ENCODE results near the gene AAK1. TPM values are rescaled to one million over a fixed set of nuclear protein-coding genes. Genes with fewer than 3 reads are reported as not detected.
A peak's percentile ranks its signal among the peaks of the same experiment; 100 is the strongest.
"Not testable (repeated sequence)": the region's sequence is repeated elsewhere in the genome, so short reads cannot be mapped to it uniquely, and the experiment has no call there.

AAK1 gene
- total RNA-seq, 2 experiments from 2014 or later: 119 to 121 TPM

DNA sequence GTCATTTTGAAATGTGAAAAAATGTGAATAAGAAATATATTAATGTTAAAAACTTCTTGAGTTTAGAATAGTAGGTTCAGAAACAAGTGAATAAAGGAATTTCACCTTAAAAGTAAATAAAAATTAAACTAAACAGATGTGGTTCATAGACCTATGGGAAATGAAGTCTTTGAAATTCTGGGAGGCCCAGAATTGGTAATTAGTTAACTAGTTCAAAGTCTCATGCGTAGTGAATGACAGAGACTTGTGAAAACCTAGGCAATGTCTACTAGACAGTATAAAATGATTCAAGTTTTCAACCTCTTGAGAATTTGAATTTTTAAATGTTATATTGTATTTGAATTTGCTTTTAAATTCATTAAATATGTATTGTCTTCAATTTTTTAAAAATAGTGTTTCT is 32.6 kb upstream of the AAK1 start:
- Mint-ChIP-seq H3K4me3 (no peak overlapping the region), H3K27ac (no peak overlapping the region), H3K4me1 (peaks cover 38% of the 10 kb centered on the region), H3K27me3 (no peaks in the 10 kb centered on the region), H3K36me3 (ENCODE audit: low read depth) (peaks cover 10% of the 10 kb centered on the region), H3K9me3 (peaks cover 8% of the 10 kb centered on the region)
- DNase-seq: no peak
- ChIA-PET CTCF (no interaction called here), POLR2A (no interaction called here)

- DNase-seq: no peak
Observed at GRCh38 chr2:69674316-69674670, 30.8 kb upstream of the AAK1 start.

DNA sequence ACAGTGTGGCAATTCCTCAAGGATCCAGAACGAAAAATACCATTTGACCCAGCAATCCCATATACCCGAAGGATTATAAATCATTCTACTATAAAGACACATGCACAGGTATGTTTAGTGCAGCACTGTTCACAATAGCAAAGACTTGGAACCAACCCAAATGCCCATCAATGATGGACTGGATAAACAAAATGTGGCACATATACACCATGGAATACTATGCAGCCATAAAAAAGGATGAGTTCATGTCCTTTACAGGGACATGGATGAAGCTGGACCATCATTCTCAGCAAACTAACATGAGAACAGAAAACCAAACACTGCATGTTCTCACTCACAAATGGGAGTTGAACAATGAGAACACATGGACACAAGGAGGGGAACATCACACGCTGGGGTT is 29.6 kb upstream of the AAK1 start:
- H3K27me3 Mint-ChIP-seq; DNase-seq; H3K36me3 Mint-ChIP-seq (ENCODE audit: low read depth); H3K27ac Mint-ChIP-seq; CTCF ChIA-PET; H3K9me3 Mint-ChIP-seq; H3K4me3 Mint-ChIP-seq; POLR2A ChIA-PET: not testable (repeated sequence)
- peaks cover 32% of the 10 kb centered on the region for H3K4me1 Mint-ChIP-seq

More at GRCh38 chr2:69674316-69674670, 30.8 kb upstream of the AAK1 start:
- ChIA-PET POLR2A (no interaction called here), CTCF (interaction anchor here (0.8 to 1.1 kb wide), 3 partner anchors 9 to 29 kb away, joined by 3 to 5 read pairs (median 4); no protein-coding TSS in a partner anchor)
- no peak overlapping the region for H3K27ac Mint-ChIP-seq
- H3K27me3 Mint-ChIP-seq: no peaks in the 10 kb centered on the region
- no peaks in the 10 kb centered on the region for H3K36me3 Mint-ChIP-seq (ENCODE audit: low read depth)
- H3K4me3 Mint-ChIP-seq: no peak overlapping the region
- peaks cover 32% of the 10 kb centered on the region for H3K4me1 Mint-ChIP-seq
- H3K9me3 Mint-ChIP-seq: peaks cover 6% of the 10 kb centered on the region

DNA sequence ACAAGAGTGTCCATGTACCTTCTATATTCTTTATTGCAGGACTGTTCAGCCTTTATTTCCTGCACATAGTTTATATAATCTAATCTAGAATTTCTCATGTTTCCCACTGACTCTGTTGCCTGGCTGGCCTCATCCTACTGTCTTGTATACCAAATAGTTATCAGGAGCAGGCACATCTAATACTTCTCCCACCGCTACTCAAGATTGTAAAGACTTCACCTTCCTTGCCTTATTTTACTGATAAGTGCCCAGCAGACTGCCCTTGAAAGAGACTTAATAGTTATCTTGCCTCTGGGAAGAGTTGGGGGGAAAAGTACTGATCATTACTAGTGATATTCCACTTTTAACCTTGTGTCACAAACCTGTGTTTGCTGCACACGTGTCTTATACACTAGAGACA is 26.1 kb upstream of the AAK1 start:
- POLR2A ChIA-PET: no interaction called here
- Mint-ChIP-seq H3K4me3 (no peak overlapping the region), H3K27ac (no peak overlapping the region), H3K27me3 (no peaks in the 10 kb centered on the region), H3K9me3 (peaks cover 10% of the 10 kb centered on the region), H3K36me3 (ENCODE audit: low read depth) (no peaks in the 10 kb centered on the region), H3K4me1 (peaks cover 24% of the 10 kb centered on the region)
- CTCF ChIA-PET: interaction anchor here (0.7 kb wide), 1 partner anchor 165 kb away, joined by 5 read pairs; no protein-coding TSS in a partner anchor
- no peak for DNase-seq

GRCh38 chr2:69668598-69668997 is 25.1 kb upstream of the AAK1 start:
- CTCF ChIA-PET: no interaction called here
- H3K9me3 Mint-ChIP-seq: peaks cover 20% of the 10 kb centered on the region

GRCh38 chr2:69667805-69668382 is 24.4 kb upstream of the AAK1 start:
- ChIA-PET CTCF (no interaction called here), POLR2A (no interaction called here)
- H3K27me3 Mint-ChIP-seq: no peaks in the 10 kb centered on the region

More at GRCh38 chr2:69668598-69668997, 25.1 kb upstream of the AAK1 start:
- Mint-ChIP-seq H3K27me3 (no peaks in the 10 kb centered on the region), H3K4me1 (peaks cover 17% of the 10 kb centered on the region), H3K27ac (no peak overlapping the region), H3K4me3 (no peak overlapping the region), H3K36me3 (ENCODE audit: low read depth) (peaks cover 8% of the 10 kb centered on the region)
- POLR2A ChIA-PET: no interaction called here
- DNase-seq: no peak

GRCh38 chr2:69665152-69665551 is 21.6 kb upstream of the AAK1 start:
- Mint-ChIP-seq H3K27me3 (no peaks in the 10 kb centered on the region), H3K4me3 (no peak overlapping the region), H3K4me1 (peaks cover 14% of the 10 kb centered on the region), H3K27ac (no peak overlapping the region), H3K9me3 (peaks cover 23% of the 10 kb centered on the region), H3K36me3 (ENCODE audit: low read depth) (peaks cover 12% of the 10 kb centered on the region)
- ChIA-PET POLR2A (no interaction called here), CTCF (interaction anchor here (0.9 kb wide), 1 partner anchor 13 kb away, joined by 3 read pairs; no protein-coding TSS in a partner anchor)
- DNase-seq: no peak

More at GRCh38 chr2:69667805-69668382, 24.4 kb upstream of the AAK1 start:
- Mint-ChIP-seq H3K27ac (no peak overlapping the region), H3K4me1 (peaks cover 17% of the 10 kb centered on the region), H3K4me3 (no peak overlapping the region), H3K9me3 (peaks cover 25% of the 10 kb centered on the region), H3K36me3 (ENCODE audit: low read depth) (peaks cover 12% of the 10 kb centered on the region)
- DNase-seq: no peak

DNA sequence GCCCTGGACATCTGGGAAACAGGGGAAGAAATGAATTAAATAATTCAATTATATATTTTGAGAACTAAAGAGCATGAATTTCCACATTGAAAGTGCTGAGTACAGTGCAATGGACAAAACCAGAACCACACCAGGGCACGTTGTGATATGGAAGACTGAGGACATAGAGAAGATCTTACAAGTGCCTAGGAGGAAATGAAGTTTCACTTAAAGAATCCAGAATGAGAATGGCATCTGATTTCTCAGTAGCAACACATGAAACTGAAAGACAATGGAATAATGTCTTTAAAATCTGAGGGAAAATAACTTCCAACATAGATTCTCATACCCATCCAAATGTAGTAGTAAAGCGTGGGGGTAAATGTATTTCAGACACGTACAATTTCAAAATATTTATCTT is 20.3 kb upstream of the AAK1 start:
- no peak for DNase-seq
- H3K4me3 Mint-ChIP-seq: no peak overlapping the region
- ChIA-PET CTCF (no interaction called here), POLR2A (no interaction called here)
- H3K27ac Mint-ChIP-seq: no peak overlapping the region
- H3K36me3 Mint-ChIP-seq (ENCODE audit: low read depth): peaks cover 12% of the 10 kb centered on the region
- peaks cover 14% of the 10 kb centered on the region for H3K4me1 Mint-ChIP-seq
- peaks cover 23% of the 10 kb centered on the region for H3K9me3 Mint-ChIP-seq
- no peaks in the 10 kb centered on the region for H3K27me3 Mint-ChIP-seq

- not testable (repeated sequence) for H3K27ac Mint-ChIP-seq, H3K27me3 Mint-ChIP-seq, H3K4me3 Mint-ChIP-seq, DNase-seq
- Mint-ChIP-seq H3K36me3 (ENCODE audit: low read depth) (peaks cover 12% of the 10 kb centered on the region), H3K4me1 (peaks cover 11% of the 10 kb centered on the region), H3K9me3 (peaks cover 23% of the 10 kb centered on the region)
- POLR2A ChIA-PET: interaction anchor here (0.6 kb wide), 1 partner anchor 12 kb away, joined by 3 read pairs; no protein-coding TSS in a partner anchor
- CTCF ChIA-PET: interaction anchor here (1.6 kb wide), 1 partner anchor 12 kb away, joined by 3 read pairs; no protein-coding TSS in a partner anchor
Observed at GRCh38 chr2:69662547-69662946, 19.0 kb upstream of the AAK1 start.

DNA sequence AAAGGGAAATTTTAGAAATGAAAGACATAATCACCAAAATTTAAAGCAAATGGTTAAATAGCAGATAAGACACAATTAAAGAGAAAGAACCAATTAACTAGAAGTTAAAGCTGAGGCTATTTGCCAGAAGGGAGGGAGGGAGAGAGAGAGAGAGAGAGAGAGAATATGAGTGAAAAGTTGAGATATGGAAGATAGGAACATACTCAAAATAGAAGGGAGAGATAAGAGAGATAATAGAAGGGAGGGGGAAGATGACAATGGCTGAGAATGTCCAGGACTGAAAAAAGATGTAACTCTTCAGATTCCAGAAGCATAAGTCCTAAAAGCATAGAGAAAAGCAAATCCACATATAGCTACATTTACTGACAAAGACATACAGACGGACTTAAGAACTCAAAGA is 17.1 kb upstream of the AAK1 start:
- POLR2A ChIA-PET: no interaction called here
- Mint-ChIP-seq H3K4me3 (no peak overlapping the region), H3K4me1 (peaks cover 8% of the 10 kb centered on the region), H3K27me3 (no peaks in the 10 kb centered on the region), H3K36me3 (ENCODE audit: low read depth) (peaks cover 12% of the 10 kb centered on the region), H3K9me3 (peaks cover 23% of the 10 kb centered on the region), H3K27ac (no peak overlapping the region)
- CTCF ChIA-PET: interaction anchor here (1.3 to 5.4 kb wide), 3 partner anchors 8 to 15 kb away, joined by 4 to 25 read pairs (median 5); no protein-coding TSS in a partner anchor
- no peak for DNase-seq

DNA sequence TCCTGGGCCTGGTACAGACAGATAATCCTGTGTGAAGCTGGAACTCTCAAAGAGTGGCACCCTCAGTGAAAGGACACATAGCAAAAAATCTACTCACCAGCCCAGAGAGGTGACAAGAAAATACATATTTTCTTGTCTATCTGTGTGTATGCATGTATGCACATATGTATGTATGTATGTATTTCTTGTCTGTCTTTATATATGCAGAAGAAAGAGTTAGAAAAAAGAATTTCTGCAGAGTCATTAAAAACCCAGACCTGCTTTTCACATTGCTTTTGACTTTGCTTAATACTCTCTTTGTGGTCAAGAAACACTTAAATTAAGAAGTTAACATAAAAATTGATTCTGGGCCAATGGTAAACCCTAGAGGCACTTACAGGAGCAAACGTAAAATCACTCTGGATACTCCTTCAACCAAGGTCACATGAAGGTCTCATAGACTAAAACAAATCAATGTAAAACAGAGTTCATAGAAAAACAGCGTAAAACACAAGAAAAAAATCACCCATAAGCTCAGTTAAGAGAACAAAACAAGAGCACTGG is 16.5 kb upstream of the AAK1 start:
- no peak for DNase-seq
- ChIA-PET CTCF (interaction anchor here (0.6 to 5.4 kb wide), 3 partner anchors 14 to 24 kb away, joined by 3 to 25 read pairs (median 3); no protein-coding TSS in a partner anchor), POLR2A (interaction anchor here (1.0 kb wide), 1 partner anchor 14 kb away, joined by 4 read pairs; no protein-coding TSS in a partner anchor)
- H3K4me3 Mint-ChIP-seq: no peak overlapping the region
- H3K27me3 Mint-ChIP-seq: no peaks in the 10 kb centered on the region
- peaks cover 16% of the 10 kb centered on the region for H3K36me3 Mint-ChIP-seq (ENCODE audit: low read depth)
- H3K27ac Mint-ChIP-seq: no peak overlapping the region
- H3K9me3 Mint-ChIP-seq: peaks cover 23% of the 10 kb centered on the region
- H3K4me1 Mint-ChIP-seq: peaks cover 15% of the 10 kb centered on the region

- POLR2A ChIA-PET: interaction anchor here (1.0 kb wide), 1 partner anchor 13 kb away, joined by 4 read pairs; no protein-coding TSS in a partner anchor
- CTCF ChIA-PET: interaction anchor here (0.6 to 5.4 kb wide), 3 partner anchors 13 to 24 kb away, joined by 3 to 25 read pairs (median 3); no protein-coding TSS in a partner anchor
Observed at GRCh38 chr2:69659349-69659748, 15.8 kb upstream of the AAK1 start.

DNA sequence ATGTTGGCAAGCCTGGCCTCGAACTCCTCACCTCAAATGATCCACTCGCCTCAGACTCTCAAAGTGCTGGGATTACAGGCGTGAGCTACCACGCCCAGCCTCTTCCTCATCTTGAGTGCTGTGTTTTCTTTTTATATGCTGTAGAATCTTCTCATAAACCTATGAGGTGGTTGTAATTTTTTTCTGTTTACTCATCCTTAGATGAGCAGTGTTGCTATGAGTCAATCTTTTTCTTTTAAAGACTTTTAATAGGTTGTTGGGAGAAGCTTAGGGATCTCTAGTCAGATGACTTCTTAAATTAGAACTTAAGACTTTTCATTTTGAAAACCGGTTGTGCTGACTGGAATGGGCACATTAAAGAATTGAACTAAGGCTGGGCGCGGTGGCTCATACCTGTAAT is 8.7 kb upstream of the AAK1 start:
- H3K36me3 Mint-ChIP-seq (ENCODE audit: low read depth): peaks cover 16% of the 10 kb centered on the region
- peak overlapping the region; percentile 80 for H3K27ac Mint-ChIP-seq
- no peak for DNase-seq
- peaks cover 11% of the 10 kb centered on the region for H3K9me3 Mint-ChIP-seq
- no peak overlapping the region for H3K4me3 Mint-ChIP-seq
- ChIA-PET CTCF (interaction anchor here (0.6 to 1.4 kb wide), 6 partner anchors 8 to 72 kb away, joined by 3 to 5 read pairs (median 4); no protein-coding TSS in a partner anchor), POLR2A (no interaction called here)
- H3K4me1 Mint-ChIP-seq: peaks cover 56% of the 10 kb centered on the region
- H3K27me3 Mint-ChIP-seq: no peaks in the 10 kb centered on the region

More at GRCh38 chr2:69659349-69659748, 15.8 kb upstream of the AAK1 start:
- H3K36me3 Mint-ChIP-seq (ENCODE audit: low read depth): peaks cover 17% of the 10 kb centered on the region
- H3K27me3 Mint-ChIP-seq: no peaks in the 10 kb centered on the region
- H3K9me3 Mint-ChIP-seq: peaks cover 24% of the 10 kb centered on the region
- H3K4me1 Mint-ChIP-seq: peaks cover 17% of the 10 kb centered on the region
- DNase-seq: no peak
- H3K4me3 Mint-ChIP-seq: no peak overlapping the region
- H3K27ac Mint-ChIP-seq: no peak overlapping the region

Measured in activated CD4-positive, alpha-beta T cell treated with anti-CD3 and anti-CD28 coated beads, Interleukin-2, amount 10 ng/mL, durations not matched to agents 7 days and 5 days (primary cell).